NB4 (cell line): ENCODE data around the gene STK24.

Experiments used
- POLR2A ChIP-seq: IDR thresholded peaks from 2 replicates; pipeline ENCODE4 v1.6.1; 2011; ENCODE audit warnings: mild to moderate bottlenecking; ENCODE audit not compliant: insufficient read length; ENCODE audit errors: extremely low read depth
- TF ChIP-seq, protein P1 (sequence below): IDR thresholded peaks from one replicate; pipeline ENCODE4 v1.5.1; 2012; ENCODE audit warnings: low read depth, low read length

DNA sequence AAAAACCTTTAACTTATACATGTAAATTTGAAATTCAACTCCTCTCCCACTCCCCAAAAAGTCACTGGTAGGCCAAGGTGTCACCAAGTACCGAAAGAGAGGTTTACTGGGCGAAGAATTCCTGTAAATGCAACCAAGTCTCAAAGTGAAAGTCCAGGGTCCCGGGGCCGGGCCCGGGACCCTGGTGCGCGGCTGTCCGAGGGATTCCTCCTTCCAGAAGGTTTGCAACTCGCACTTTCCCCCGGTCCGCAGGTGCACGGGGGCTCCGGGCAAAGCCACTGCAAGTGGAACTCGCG lies 1.1 kb downstream of the STK24 start:
- TF ChIP-seq POLR2A = no peak
- TF ChIP-seq, protein P1, sequence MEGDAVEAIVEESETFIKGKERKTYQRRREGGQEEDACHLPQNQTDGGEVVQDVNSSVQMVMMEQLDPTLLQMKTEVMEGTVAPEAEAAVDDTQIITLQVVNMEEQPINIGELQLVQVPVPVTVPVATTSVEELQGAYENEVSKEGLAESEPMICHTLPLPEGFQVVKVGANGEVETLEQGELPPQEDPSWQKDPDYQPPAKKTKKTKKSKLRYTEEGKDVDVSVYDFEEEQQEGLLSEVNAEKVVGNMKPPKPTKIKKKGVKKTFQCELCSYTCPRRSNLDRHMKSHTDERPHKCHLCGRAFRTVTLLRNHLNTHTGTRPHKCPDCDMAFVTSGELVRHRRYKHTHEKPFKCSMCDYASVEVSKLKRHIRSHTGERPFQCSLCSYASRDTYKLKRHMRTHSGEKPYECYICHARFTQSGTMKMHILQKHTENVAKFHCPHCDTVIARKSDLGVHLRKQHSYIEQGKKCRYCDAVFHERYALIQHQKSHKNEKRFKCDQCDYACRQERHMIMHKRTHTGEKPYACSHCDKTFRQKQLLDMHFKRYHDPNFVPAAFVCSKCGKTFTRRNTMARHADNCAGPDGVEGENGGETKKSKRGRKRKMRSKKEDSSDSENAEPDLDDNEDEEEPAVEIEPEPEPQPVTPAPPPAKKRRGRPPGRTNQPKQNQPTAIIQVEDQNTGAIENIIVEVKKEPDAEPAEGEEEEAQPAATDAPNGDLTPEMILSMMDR = no peak
